GM23338 (cell line): ENCODE data around the gene TIPRL. TPM values are rescaled to one million over a fixed set of nuclear protein-coding genes. Genes with fewer than 3 reads are reported as not detected.

ENCODE experiments used
- ATAC-seq: fragments of 200-7000 bp; cut with Tn5 transposase; 3 replicates; pipeline ENCODE4 v1.9.1; 2020
- DNase-seq: peaks from one replicate; pipeline ENCODE4 v3.0.0-alpha.2; 2015; ENCODE audit warnings: low spot score
- H2AFZ ChIP-seq: fragments of 200-600 bp; sonication (generic); 2 replicates; pipeline ENCODE4 v1.8.0; 2016; ENCODE audit warnings: antibody characterized with exemption, mild to moderate bottlenecking, moderate library complexity
- H3F3A ChIP-seq: fragments of 200-600 bp; sonication (generic); replicated peaks from 2 replicates; pipeline ENCODE4 v1.8.0; 2017; ENCODE audit warnings: antibody characterized with exemption, mixed run types, low read depth
- H3K27ac ChIP-seq: fragments of 200-600 bp; sonication (generic); 2 replicates; pipeline ENCODE4 v1.6.1; 2016; ENCODE audit warnings: low read depth
- H3K27me3 ChIP-seq: fragments of 200-600 bp; sonication (generic); 2 replicates; pipeline ENCODE4 v1.8.0; 2016; ENCODE audit warnings: mild to moderate bottlenecking, mixed run types, moderate library complexity; ENCODE audit not compliant: insufficient read depth
- H3K36me3 ChIP-seq: fragments of 200-600 bp; sonication (generic); 2 replicates; pipeline ENCODE4 v1.8.0; 2016; ENCODE audit warnings: mild to moderate bottlenecking; ENCODE audit not compliant: insufficient read depth
- H3K4me1 ChIP-seq: fragments of 200-600 bp; sonication (generic); 2 replicates; pipeline ENCODE4 v1.8.0; 2016; ENCODE audit warnings: mild to moderate bottlenecking, moderate library complexity; ENCODE audit not compliant: insufficient read depth
- H3K4me2 ChIP-seq: fragments of 200-600 bp; sonication (generic); 2 replicates; pipeline ENCODE4 v1.7.1; 2017; ENCODE audit warnings: mixed run types
- H3K4me3 ChIP-seq: fragments of 200-600 bp; sonication (generic); 2 replicates; pipeline ENCODE4 v1.6.1; 2016; ENCODE audit warnings: mixed run types
- H3K79me2 ChIP-seq: fragments of 200-600 bp; sonication (generic); replicated peaks from 2 replicates; pipeline ENCODE4 v1.8.0; 2017; ENCODE audit warnings: mild to moderate bottlenecking; ENCODE audit not compliant: insufficient read depth
- H3K9me2 ChIP-seq: fragments of 200-600 bp; sonication (generic); 2 replicates; pipeline ENCODE4 v1.8.0; 2017; ENCODE audit not compliant: insufficient read depth
- H4K20me1 ChIP-seq: fragments of 200-600 bp; sonication (generic); replicated peaks from 2 replicates; pipeline ENCODE4 v1.8.0; 2017; ENCODE audit warnings: mild to moderate bottlenecking; ENCODE audit not compliant: insufficient read depth
- H3K27ac Mint-ChIP-seq: 2 replicates; pipeline ENCODE4 v1.8.0; 2020; ENCODE audit warnings: inconsistent platforms, mild to moderate bottlenecking, moderate library complexity, mixed read lengths
- H3K27me3 Mint-ChIP-seq: 3 replicates; pipeline ENCODE4 v1.8.0; 2022; ENCODE audit warnings: low read depth, mild to moderate bottlenecking, moderate library complexity, mixed read lengths, inconsistent platforms; ENCODE audit not compliant: insufficient read depth, poor library complexity
- H3K36me3 Mint-ChIP-seq: 3 replicates; pipeline ENCODE4 v1.8.0; 2021; ENCODE audit warnings: low read depth, mild to moderate bottlenecking, inconsistent platforms, moderate library complexity, mixed read lengths
- H3K4me1 Mint-ChIP-seq: 3 replicates; pipeline ENCODE4 v1.8.0; 2020; ENCODE audit warnings: mild to moderate bottlenecking, inconsistent platforms, mixed read lengths
- H3K4me3 Mint-ChIP-seq: 3 replicates; pipeline ENCODE4 v1.8.0; 2021; ENCODE audit warnings: moderate library complexity, mild to moderate bottlenecking, inconsistent platforms, mixed read lengths
- H3K9me3 Mint-ChIP-seq: 3 replicates; pipeline ENCODE4 v1.8.0; 2020; ENCODE audit warnings: moderate library complexity, mild to moderate bottlenecking, inconsistent platforms, mixed read lengths
- CREB1 ChIP-seq: fragments of 250-450 bp; sonication (Bioruptor Pico); IDR thresholded peaks from 2 replicates; pipeline ENCODE4 v1.5.0; 2020; ENCODE audit warnings: low read depth, mild to moderate bottlenecking, moderate library complexity
- EZH2 ChIP-seq: fragments of 200-600 bp; sonication (generic); IDR thresholded peaks from one replicate; pipeline ENCODE4 v1.8.0; 2017; ENCODE audit warnings: antibody characterized with exemption, mild to moderate bottlenecking, low read depth; ENCODE audit not compliant: unreplicated experiment
- EZH2phosphoT487 ChIP-seq: fragments of 200-600 bp; sonication (generic); IDR thresholded peaks from one replicate; pipeline ENCODE4 v1.8.1; 2018; ENCODE audit warnings: antibody characterized with exemption; ENCODE audit not compliant: unreplicated experiment
- JUNB ChIP-seq: IDR thresholded peaks from one replicate; pipeline ENCODE4 v1.6.1; 2016; ENCODE audit warnings: antibody characterized with exemption; ENCODE audit not compliant: unreplicated experiment
- NANOG ChIP-seq: IDR thresholded peaks from 2 replicates; pipeline ENCODE4 v1.6.1; 2016; ENCODE audit warnings: antibody characterized with exemption, borderline replicate concordance
- POLR2AphosphoS5 ChIP-seq: IDR thresholded peaks from 2 replicates; pipeline ENCODE4 v1.6.1; 2016; ENCODE audit warnings: antibody characterized with exemption, low read depth
- STAT1 ChIP-seq: IDR thresholded peaks from one replicate; pipeline ENCODE4 v1.6.1; 2016; ENCODE audit warnings: antibody characterized with exemption; ENCODE audit not compliant: unreplicated experiment
- ZNF114 ChIP-seq: fragments of 250-450 bp; sonication (Bioruptor Pico); IDR thresholded peaks from 2 replicates; pipeline ENCODE4 v1.5.0; 2020; ENCODE audit warnings: mild to moderate bottlenecking, moderate library complexity
- ZNF331 ChIP-seq: fragments of 250-450 bp; sonication (Bioruptor Pico); IDR thresholded peaks from 2 replicates; pipeline ENCODE4 v1.5.0; 2020; ENCODE audit warnings: low read depth, mild to moderate bottlenecking, moderate library complexity
- polyA plus RNA-seq: library from polyadenylated mRNA; unstranded; fragments of >200 nt; fragmentation: Nextera tagmentation; extraction: Ambion mirVana; gene quantifications from 2 replicates; pipeline ENCODE4 v1.2.1, GENCODE V29; 2016
- total RNA-seq: library from RNA; depleted of rRNA; stranded (reverse); fragments of >200 nt; shearing (Covaris generic); gene quantifications from 2 replicates; pipeline ENCODE4 v1.2.3, GENCODE V29; 2014
- TF ChIP-seq, protein P1 (sequence below), 2 experiments: fragments of 200-600 bp in 1 of 2; sonication (generic) in 1 of 2; conservative IDR thresholded peaks; 2 replicates each; pipeline versions ENCODE4 v1.5.1 to v1.6.1; 2016 to 2017; ENCODE audit warnings: antibody characterized with exemption in 2 of 2, low read depth in 2 of 2, mild to moderate bottlenecking in 2 of 2, moderate library complexity in 1 of 2
- TF ChIP-seq, protein P2 (sequence below): IDR thresholded peaks from 2 replicates; pipeline ENCODE4 v1.6.1; 2016; ENCODE audit warnings: antibody characterized with exemption
- TF ChIP-seq, protein P3 (sequence below): IDR thresholded peaks from one replicate; pipeline ENCODE4 v1.6.1; 2018; ENCODE audit warnings: antibody characterized with exemption; ENCODE audit not compliant: unreplicated experiment
- TF ChIP-seq, protein P4 (sequence below): fragments of 250-450 bp; sonication (Bioruptor Pico); IDR thresholded peaks from 2 replicates; pipeline ENCODE4 v1.5.0; 2020; ENCODE audit warnings: mild to moderate bottlenecking, moderate library complexity

TIPRL gene
- total and polyA plus RNA-seq, 2 experiments from 2014 or later: 15.9 to 32.0 TPM

DNA sequence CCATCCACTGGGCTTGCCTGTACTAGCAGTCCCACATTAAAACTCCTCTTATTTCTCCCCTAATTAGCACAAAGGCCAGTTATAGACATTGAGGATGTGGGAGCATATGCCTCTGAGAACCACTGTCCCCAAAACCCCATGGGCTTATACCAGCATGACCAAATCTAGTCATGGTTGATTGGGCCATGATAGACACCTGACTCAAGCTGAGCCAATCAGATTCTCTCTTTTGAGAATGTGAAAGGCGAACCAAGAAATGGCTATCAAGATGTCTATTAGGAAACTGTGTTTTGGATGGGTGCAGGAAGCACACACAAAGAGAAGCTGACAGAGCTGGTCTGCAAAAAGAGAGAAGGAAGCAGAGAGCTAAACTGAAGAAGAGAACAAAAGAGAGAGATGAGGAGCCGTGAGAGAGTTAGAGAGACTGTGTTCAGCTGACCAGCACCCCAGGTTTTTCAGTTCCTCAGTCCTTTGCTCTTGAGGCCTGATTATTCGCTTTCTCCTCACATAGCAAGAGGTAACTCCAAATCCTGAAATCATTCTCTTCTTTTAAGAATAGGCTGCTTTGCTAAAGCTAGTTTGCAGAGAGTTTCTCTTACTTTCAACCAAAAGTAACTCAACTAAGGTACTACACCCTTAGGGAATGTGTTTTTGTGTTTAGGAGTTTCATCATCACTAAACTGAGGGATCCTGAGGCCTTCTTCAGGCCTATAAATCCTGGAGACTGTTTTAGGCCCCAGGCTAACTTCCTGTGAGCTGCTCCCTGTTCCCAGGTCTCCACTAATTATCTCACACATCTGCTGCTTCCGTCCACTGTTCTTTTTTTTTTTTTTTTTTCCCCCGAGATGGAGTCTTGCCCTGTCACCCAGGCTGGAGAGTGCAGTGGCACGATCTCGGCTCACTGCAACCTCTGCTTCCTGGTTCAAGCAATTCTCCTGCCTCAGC, 7.9 kb upstream of the TIPRL start:
- Histone ChIP-seq H3K36me3 (no peaks in the 10 kb centered on the region), H3K4me1 (no peaks in the 10 kb centered on the region), H3K27me3 (no peaks in the 10 kb centered on the region), H3K4me3 (no peak overlapping the region), H2AFZ (peak overlapping the region; percentile 94), H3K79me2 (no peaks in the 10 kb centered on the region), H3K9me2 (0 out of 2 replicates have a peak, but pooled peaks cover 5% of the 10 kb centered on the region), H4K20me1 (no peaks in the 10 kb centered on the region), H3K27ac (no peak overlapping the region), H3F3A (no peaks in the 10 kb centered on the region), H3K4me2 (no peak overlapping the region)
- TF ChIP-seq STAT1 (no peak), CREB1 (CRISPR knock-in tag) (no peak), EZH2phosphoT487 (no peak), ZNF331 (CRISPR knock-in tag) (no peak), ZNF114 (no peak), POLR2AphosphoS5 (no peak), JUNB (no peak), NANOG (no peak), EZH2 (no peak)
- TF ChIP-seq, protein P1, sequence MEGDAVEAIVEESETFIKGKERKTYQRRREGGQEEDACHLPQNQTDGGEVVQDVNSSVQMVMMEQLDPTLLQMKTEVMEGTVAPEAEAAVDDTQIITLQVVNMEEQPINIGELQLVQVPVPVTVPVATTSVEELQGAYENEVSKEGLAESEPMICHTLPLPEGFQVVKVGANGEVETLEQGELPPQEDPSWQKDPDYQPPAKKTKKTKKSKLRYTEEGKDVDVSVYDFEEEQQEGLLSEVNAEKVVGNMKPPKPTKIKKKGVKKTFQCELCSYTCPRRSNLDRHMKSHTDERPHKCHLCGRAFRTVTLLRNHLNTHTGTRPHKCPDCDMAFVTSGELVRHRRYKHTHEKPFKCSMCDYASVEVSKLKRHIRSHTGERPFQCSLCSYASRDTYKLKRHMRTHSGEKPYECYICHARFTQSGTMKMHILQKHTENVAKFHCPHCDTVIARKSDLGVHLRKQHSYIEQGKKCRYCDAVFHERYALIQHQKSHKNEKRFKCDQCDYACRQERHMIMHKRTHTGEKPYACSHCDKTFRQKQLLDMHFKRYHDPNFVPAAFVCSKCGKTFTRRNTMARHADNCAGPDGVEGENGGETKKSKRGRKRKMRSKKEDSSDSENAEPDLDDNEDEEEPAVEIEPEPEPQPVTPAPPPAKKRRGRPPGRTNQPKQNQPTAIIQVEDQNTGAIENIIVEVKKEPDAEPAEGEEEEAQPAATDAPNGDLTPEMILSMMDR (conservative IDR thresholded peaks at IDR 0.05; ENCODE audit: low read depth in 2 of 2): no peak
- TF ChIP-seq, protein P2, sequence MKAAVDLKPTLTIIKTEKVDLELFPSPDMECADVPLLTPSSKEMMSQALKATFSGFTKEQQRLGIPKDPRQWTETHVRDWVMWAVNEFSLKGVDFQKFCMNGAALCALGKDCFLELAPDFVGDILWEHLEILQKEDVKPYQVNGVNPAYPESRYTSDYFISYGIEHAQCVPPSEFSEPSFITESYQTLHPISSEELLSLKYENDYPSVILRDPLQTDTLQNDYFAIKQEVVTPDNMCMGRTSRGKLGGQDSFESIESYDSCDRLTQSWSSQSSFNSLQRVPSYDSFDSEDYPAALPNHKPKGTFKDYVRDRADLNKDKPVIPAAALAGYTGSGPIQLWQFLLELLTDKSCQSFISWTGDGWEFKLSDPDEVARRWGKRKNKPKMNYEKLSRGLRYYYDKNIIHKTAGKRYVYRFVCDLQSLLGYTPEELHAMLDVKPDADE: no peak
- TF ChIP-seq, protein P3, sequence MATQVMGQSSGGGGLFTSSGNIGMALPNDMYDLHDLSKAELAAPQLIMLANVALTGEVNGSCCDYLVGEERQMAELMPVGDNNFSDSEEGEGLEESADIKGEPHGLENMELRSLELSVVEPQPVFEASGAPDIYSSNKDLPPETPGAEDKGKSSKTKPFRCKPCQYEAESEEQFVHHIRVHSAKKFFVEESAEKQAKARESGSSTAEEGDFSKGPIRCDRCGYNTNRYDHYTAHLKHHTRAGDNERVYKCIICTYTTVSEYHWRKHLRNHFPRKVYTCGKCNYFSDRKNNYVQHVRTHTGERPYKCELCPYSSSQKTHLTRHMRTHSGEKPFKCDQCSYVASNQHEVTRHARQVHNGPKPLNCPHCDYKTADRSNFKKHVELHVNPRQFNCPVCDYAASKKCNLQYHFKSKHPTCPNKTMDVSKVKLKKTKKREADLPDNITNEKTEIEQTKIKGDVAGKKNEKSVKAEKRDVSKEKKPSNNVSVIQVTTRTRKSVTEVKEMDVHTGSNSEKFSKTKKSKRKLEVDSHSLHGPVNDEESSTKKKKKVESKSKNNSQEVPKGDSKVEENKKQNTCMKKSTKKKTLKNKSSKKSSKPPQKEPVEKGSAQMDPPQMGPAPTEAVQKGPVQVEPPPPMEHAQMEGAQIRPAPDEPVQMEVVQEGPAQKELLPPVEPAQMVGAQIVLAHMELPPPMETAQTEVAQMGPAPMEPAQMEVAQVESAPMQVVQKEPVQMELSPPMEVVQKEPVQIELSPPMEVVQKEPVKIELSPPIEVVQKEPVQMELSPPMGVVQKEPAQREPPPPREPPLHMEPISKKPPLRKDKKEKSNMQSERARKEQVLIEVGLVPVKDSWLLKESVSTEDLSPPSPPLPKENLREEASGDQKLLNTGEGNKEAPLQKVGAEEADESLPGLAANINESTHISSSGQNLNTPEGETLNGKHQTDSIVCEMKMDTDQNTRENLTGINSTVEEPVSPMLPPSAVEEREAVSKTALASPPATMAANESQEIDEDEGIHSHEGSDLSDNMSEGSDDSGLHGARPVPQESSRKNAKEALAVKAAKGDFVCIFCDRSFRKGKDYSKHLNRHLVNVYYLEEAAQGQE: no peak
- TF ChIP-seq, protein P4, sequence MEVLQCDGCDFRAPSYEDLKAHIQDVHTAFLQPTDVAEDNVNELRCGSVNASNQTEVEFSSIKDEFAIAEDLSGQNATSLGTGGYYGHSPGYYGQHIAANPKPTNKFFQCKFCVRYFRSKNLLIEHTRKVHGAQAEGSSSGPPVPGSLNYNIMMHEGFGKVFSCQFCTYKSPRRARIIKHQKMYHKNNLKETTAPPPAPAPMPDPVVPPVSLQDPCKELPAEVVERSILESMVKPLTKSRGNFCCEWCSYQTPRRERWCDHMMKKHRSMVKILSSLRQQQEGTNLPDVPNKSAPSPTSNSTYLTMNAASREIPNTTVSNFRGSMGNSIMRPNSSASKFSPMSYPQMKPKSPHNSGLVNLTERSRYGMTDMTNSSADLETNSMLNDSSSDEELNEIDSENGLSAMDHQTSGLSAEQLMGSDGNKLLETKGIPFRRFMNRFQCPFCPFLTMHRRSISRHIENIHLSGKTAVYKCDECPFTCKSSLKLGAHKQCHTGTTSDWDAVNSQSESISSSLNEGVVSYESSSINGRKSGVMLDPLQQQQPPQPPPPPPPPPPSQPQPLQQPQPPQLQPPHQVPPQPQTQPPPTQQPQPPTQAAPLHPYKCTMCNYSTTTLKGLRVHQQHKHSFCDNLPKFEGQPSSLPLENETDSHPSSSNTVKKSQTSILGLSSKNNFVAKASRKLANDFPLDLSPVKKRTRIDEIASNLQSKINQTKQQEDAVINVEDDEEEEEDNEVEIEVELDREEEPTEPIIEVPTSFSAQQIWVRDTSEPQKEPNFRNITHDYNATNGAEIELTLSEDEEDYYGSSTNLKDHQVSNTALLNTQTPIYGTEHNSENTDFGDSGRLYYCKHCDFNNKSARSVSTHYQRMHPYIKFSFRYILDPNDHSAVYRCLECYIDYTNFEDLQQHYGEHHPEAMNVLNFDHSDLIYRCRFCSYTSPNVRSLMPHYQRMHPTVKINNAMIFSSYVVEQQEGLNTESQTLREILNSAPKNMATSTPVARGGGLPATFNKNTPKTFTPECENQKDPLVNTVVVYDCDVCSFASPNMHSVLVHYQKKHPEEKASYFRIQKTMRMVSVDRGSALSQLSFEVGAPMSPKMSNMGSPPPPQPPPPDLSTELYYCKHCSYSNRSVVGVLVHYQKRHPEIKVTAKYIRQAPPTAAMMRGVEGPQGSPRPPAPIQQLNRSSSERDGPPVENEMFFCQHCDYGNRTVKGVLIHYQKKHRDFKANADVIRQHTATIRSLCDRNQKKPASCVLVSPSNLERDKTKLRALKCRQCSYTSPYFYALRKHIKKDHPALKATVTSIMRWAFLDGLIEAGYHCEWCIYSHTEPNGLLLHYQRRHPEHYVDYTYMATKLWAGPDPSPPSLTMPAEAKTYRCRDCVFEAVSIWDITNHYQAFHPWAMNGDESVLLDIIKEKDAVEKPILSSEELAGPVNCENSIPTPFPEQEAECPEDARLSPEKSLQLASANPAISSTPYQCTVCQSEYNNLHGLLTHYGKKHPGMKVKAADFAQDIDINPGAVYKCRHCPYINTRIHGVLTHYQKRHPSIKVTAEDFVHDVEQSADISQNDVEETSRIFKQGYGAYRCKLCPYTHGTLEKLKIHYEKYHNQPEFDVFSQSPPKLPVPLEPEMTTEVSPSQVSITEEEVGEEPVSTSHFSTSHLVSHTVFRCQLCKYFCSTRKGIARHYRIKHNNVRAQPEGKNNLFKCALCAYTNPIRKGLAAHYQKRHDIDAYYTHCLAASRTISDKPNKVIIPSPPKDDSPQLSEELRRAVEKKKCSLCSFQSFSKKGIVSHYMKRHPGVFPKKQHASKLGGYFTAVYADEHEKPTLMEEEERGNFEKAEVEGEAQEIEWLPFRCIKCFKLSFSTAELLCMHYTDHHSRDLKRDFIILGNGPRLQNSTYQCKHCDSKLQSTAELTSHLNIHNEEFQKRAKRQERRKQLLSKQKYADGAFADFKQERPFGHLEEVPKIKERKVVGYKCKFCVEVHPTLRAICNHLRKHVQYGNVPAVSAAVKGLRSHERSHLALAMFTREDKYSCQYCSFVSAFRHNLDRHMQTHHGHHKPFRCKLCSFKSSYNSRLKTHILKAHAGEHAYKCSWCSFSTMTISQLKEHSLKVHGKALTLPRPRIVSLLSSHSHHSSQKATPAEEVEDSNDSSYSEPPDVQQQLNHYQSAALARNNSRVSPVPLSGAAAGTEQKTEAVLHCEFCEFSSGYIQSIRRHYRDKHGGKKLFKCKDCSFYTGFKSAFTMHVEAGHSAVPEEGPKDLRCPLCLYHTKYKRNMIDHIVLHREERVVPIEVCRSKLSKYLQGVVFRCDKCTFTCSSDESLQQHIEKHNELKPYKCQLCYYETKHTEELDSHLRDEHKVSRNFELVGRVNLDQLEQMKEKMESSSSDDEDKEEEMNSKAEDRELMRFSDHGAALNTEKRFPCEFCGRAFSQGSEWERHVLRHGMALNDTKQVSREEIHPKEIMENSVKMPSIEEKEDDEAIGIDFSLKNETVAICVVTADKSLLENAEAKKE (CRISPR knock-in tag): no peak
- H3K36me3 Mint-ChIP-seq: no peaks in the 10 kb centered on the region; the same call in 2 of the 3 replicates
- no peaks in the 10 kb centered on the region for H3K9me3 Mint-ChIP-seq
- peaks cover 8% of the 10 kb centered on the region for H3K27me3 Mint-ChIP-seq
- DNase-seq (no peak), ATAC-seq (no peak)
- no peak overlapping the region; the same call in 2 of the 3 replicates for H3K4me3 Mint-ChIP-seq
- no peak overlapping the region for H3K27ac Mint-ChIP-seq
- no peaks in the 10 kb centered on the region for H3K4me1 Mint-ChIP-seq
